Nephron progenitor cell (in vitro differentiated cells): ENCODE results near the gene CNOT6L.

Source experiments
- DNase-seq: peaks from one replicate; pipeline ENCODE4 v3.0.0; 2021
- H3K27ac Mint-ChIP-seq: 2 replicates; pipeline ENCODE4 v1.8.0; 2021; ENCODE audit warnings: mild to moderate bottlenecking, moderate library complexity, mixed read lengths
- H3K27me3 Mint-ChIP-seq: 2 replicates; pipeline ENCODE4 v1.8.0; 2021; ENCODE audit warnings: mild to moderate bottlenecking, low read depth, mixed read lengths; ENCODE audit not compliant: poor library complexity
- H3K36me3 Mint-ChIP-seq: 2 replicates; pipeline ENCODE4 v1.8.0; 2021; ENCODE audit warnings: low read depth, mixed read lengths
- H3K4me1 Mint-ChIP-seq: 2 replicates; pipeline ENCODE4 v1.8.0; 2021; ENCODE audit warnings: mixed read lengths
- H3K4me3 Mint-ChIP-seq: 2 replicates; pipeline ENCODE4 v1.8.0; 2021; ENCODE audit warnings: mild to moderate bottlenecking, moderate library complexity, mixed read lengths
- H3K9me3 Mint-ChIP-seq: 2 replicates; pipeline ENCODE4 v1.8.0; 2021; ENCODE audit warnings: mild to moderate bottlenecking, moderate library complexity, mixed read lengths
- TF ChIP-seq, protein P1 (sequence below): fragments of 200-600 bp; sonication (generic); IDR thresholded peaks from 2 replicates; pipeline ENCODE4 v1.5.0; 2021; ENCODE audit warnings: antibody characterized with exemption

The CNOT6L gene

GRCh38 chr4:77745792-77746191, 73.4 kb downstream of the CNOT6L start:
- Mint-ChIP-seq H3K4me1 (no peaks in the 10 kb centered on the region), H3K9me3 (peaks cover 5% of the 10 kb centered on the region), H3K4me3 (no peak overlapping the region), H3K36me3 (peaks cover 6% of the 10 kb centered on the region), H3K27ac (no peak overlapping the region), H3K27me3 (no peaks in the 10 kb centered on the region)
- DNase-seq = no peak
- TF ChIP-seq, protein P1, sequence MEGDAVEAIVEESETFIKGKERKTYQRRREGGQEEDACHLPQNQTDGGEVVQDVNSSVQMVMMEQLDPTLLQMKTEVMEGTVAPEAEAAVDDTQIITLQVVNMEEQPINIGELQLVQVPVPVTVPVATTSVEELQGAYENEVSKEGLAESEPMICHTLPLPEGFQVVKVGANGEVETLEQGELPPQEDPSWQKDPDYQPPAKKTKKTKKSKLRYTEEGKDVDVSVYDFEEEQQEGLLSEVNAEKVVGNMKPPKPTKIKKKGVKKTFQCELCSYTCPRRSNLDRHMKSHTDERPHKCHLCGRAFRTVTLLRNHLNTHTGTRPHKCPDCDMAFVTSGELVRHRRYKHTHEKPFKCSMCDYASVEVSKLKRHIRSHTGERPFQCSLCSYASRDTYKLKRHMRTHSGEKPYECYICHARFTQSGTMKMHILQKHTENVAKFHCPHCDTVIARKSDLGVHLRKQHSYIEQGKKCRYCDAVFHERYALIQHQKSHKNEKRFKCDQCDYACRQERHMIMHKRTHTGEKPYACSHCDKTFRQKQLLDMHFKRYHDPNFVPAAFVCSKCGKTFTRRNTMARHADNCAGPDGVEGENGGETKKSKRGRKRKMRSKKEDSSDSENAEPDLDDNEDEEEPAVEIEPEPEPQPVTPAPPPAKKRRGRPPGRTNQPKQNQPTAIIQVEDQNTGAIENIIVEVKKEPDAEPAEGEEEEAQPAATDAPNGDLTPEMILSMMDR = no peak

DNA sequence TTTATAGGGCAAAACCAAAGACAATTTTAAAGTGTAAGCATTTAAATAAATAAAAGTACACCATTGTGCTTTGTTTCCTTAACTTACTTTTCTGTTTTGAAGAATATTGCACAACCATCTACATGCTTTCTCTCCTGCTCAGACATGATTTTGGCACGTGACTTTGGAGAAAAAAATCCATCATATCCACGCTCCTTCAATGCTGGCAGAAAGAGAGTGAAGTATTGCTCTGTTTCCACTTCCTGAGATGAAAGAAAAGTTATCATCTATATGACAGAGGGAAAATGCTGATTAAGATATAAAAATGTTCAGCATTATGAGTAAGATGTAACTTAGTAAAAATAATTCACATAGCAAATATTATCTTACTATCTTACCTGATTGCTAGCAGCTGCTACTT, 77.1 kb downstream of the CNOT6L start:
- H3K4me1 Mint-ChIP-seq = no peaks in the 10 kb centered on the region
- H3K36me3 Mint-ChIP-seq = no peaks in the 10 kb centered on the region
- H3K27ac Mint-ChIP-seq = no peak overlapping the region
- H3K27me3 Mint-ChIP-seq = no peaks in the 10 kb centered on the region
- H3K4me3 Mint-ChIP-seq = no peak overlapping the region
- DNase-seq = no peak
- TF ChIP-seq, protein P1 = no peak
- no peaks in the 10 kb centered on the region for H3K9me3 Mint-ChIP-seq

- no peaks in the 10 kb centered on the region for H3K36me3 Mint-ChIP-seq
- H3K9me3 Mint-ChIP-seq = no peaks in the 10 kb centered on the region
- no peak for DNase-seq
- no peaks in the 10 kb centered on the region for H3K27me3 Mint-ChIP-seq
- H3K4me1 Mint-ChIP-seq = no peaks in the 10 kb centered on the region
- no peak overlapping the region for H3K4me3 Mint-ChIP-seq
- TF ChIP-seq, protein P1 = no peak
- H3K27ac Mint-ChIP-seq = no peak overlapping the region
These were observed 78.7 kb downstream of the CNOT6L start for GRCh38 chr4:77740480-77740879.

DNA sequence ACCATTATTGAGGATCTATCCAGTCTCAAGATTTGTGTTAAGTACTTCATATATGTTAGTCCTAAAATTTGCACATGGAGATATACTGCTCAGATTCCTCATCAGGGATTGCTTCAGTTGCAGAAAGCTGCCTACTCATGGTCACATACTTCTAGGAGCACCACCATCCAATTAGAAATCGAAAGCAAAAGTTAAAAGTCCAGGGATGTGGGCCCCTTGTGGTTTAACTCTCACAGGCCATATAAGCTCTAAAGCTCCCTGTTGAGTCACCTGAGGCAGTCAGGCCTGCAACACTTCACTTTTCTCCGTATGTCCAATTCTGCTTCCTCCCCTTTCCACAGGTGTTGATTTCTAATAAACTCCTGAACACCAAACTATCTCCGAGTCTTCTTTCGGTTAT, 84.2 kb downstream of the CNOT6L start:
- Mint-ChIP-seq H3K27me3 (no peaks in the 10 kb centered on the region), H3K9me3 (no peaks in the 10 kb centered on the region), H3K4me3 (no peak overlapping the region), H3K36me3 (no peaks in the 10 kb centered on the region), H3K27ac (no peak overlapping the region), H3K4me1 (no peaks in the 10 kb centered on the region)
- DNase-seq = no peak
- TF ChIP-seq, protein P1 = no peak

DNA sequence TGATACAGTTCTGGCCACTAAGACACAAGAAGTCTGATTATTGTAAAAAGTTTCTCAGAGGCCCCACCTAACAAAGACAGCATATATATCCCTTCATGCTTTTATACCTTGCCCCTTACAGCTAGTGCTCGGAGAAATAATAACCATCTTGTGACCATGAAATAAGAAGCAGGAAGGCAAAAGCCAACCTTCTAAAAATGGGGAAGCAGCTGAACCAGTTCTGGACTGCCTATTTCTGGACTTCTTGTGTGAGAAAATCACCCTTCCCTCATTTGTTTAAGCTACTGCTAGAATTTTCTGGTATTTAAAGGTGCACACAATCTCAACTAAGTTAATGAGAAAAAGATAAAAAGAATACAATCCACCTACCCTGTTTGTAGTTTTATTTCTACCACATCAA, 87.5 kb downstream of the CNOT6L start:
- Mint-ChIP-seq H3K36me3 (peaks cover 17% of the 10 kb centered on the region), H3K9me3 (no peaks in the 10 kb centered on the region), H3K4me3 (no peak overlapping the region), H3K4me1 (no peaks in the 10 kb centered on the region), H3K27me3 (no peaks in the 10 kb centered on the region), H3K27ac (no peak overlapping the region)
- DNase-seq = no peak
- TF ChIP-seq, protein P1 = no peak

DNA sequence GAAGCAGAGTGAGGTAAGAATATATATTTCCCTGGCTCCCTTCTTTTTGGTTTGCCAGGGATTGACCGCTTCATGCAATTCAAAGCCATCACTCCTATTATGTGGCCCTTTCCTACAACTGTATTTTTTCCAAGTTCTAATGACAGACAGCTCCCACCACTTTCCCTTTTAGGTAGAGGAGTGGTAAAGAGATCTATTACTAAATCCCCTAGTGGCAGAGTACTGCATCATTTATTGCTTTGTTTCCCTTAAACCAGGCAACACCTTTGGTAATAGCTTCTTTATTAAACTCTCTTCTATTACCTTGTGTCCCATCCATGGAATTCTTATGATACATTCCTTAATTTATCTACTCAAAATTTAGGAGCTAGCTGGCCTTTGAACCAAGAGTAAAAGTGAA, 90.7 kb downstream of the CNOT6L start:
- TF ChIP-seq, protein P1 = no peak
- Mint-ChIP-seq H3K36me3 (peaks cover 31% of the 10 kb centered on the region), H3K4me3 (no peak overlapping the region), H3K4me1 (no peaks in the 10 kb centered on the region), H3K27ac (no peak overlapping the region), H3K9me3 (no peaks in the 10 kb centered on the region), H3K27me3 (no peaks in the 10 kb centered on the region)
- DNase-seq = no peak
